Measurements from ENCODE around the gene ELMO1.

GRCh38 chr7:37187179-37187578 is 261.5 kb downstream of the ELMO1 start:
- TF ChIP-seq YY1 (IDR thresholded peaks at IDR 0.05): no peak
- TF ChIP-seq GABPA (IDR thresholded peaks at IDR 0.05 in 1 of 2, conservative IDR thresholded peaks at IDR 0.05 in 1 of 2): no peak
- TF ChIP-seq TAF1 (conservative IDR thresholded peaks at IDR 0.05): no peak
- TF ChIP-seq CTCF (IDR thresholded peaks at IDR 0.05; ENCODE audit: low read depth, low read length, missing input control): no peak
- no peak for TF ChIP-seq ATF3 (IDR thresholded peaks at IDR 0.05)
- no peak for TF ChIP-seq REST (IDR thresholded peaks at IDR 0.05)
- no peak for TF ChIP-seq RAD21 (IDR thresholded peaks at IDR 0.05)
- no peak for TF ChIP-seq FOXA2 (IDR thresholded peaks at IDR 0.05)
- TF ChIP-seq NR2F2 (IDR thresholded peaks at IDR 0.05): no peak
- no peak for TF ChIP-seq SP1 (IDR thresholded peaks at IDR 0.05)
- TF ChIP-seq MAX (IDR thresholded peaks at IDR 0.05): no peak
- TF ChIP-seq EGR1 (IDR thresholded peaks at IDR 0.05; ENCODE audit: low read depth in 2 of 2): no peak

Measured in liver (tissue), 3 donors.